ENCODE results near the gene DNAJB6. TPM values are rescaled to one million over a fixed set of nuclear protein-coding genes. Genes with fewer than 3 reads are reported as not detected.

The DNAJB6 gene
- total and polyA plus RNA-seq, 2 of the 4 experiments (the other 2 are of a cell fraction), result 93.4 to 165 TPM

DNA sequence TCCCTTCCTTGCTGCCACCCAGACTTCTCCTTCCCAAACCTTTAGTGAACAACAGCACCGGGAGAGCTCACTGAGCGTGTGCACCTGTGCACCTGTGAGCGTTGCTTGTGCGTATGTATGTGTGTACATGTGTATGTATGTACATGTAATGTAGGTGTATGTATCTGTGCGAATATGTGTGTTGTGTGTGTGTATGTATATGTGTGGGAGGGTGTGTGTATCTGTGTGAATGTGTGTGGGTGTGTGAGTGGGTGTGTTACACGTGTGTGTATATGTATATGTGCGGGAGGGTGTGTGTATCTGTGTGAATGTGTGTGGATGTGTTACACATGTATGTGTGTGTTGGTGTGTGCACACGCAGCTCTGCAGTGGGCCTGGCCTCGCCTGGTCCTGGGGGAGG is 44.5 kb upstream of the DNAJB6 start:
- no peak overlapping the region for H3K18ac ChIP-seq (ENCODE audit: low read depth, low read length)
- DNase-seq, result no peak
- H2BK20ac ChIP-seq (ENCODE audit: low read depth, low read length), result no peak overlapping the region
- H2BK15ac ChIP-seq (ENCODE audit: low read depth, low read length), result no peak overlapping the region
- H4K91ac ChIP-seq (ENCODE audit: insufficient read depth, low read depth, low read length), result no peak overlapping the region
- H3K9me1 ChIP-seq (ENCODE audit: insufficient read depth, low read length), result no peaks in the 10 kb centered on the region
- intact Hi-C loops (cut with micrococcal nuclease) (no loop called here), dilution Hi-C loops (cut with HindIII; ENCODE audit: low sequenced_read_pairs, unreplicated experiment) (no loop called here), in situ Hi-C loops (cut with MboI; ENCODE audit: low sequenced_read_pairs) (no loop called here)
- H2AK5ac ChIP-seq (ENCODE audit: low read depth, low read length), result 0 out of 2 replicates have a peak overlapping the region, but pooled peaks have one; percentile 28
- H2BK5ac ChIP-seq (ENCODE audit: low read depth, low read length, poor library complexity, severe bottlenecking), result no peak overlapping the region
- H4K5ac ChIP-seq (ENCODE audit: low read depth, low read length), result no peak overlapping the region
- H3K4me3 ChIP-seq (ENCODE audit: insufficient read depth, low read depth, low read length), result no peak overlapping the region
- H3K27ac ChIP-seq (ENCODE audit: insufficient read depth, low read length), result no peak overlapping the region
- H3K79me1 ChIP-seq (ENCODE audit: low read depth in 1 of 2, low read length in 2 of 2), result no peaks in the 10 kb centered on the region
- no peaks in the 10 kb centered on the region for H3K4me1 ChIP-seq (ENCODE audit: control insufficient read depth, insufficient read depth, low read length)
- TF ChIP-seq RAD21 (IDR thresholded peaks at IDR 0.05; ENCODE audit: low read length) (no peak), ELK1 (IDR thresholded peaks at IDR 0.05; ENCODE audit: borderline replicate concordance, low read depth, low read length) (no peak), BHLHE40 (IDR thresholded peaks at IDR 0.05; ENCODE audit: low read depth, low read length) (no peak), NFE2L2 (IDR thresholded peaks at IDR 0.05; ENCODE audit: low read depth, low read length) (no peak), RCOR1 (IDR thresholded peaks at IDR 0.05; ENCODE audit: insufficient replicate concordance, low read length) (no peak), FOS (IDR thresholded peaks at IDR 0.05; ENCODE audit: low read depth, low read length) (no peak), CEBPB (IDR thresholded peaks at IDR 0.05; ENCODE audit: low read depth, low read length) (no peak), POLR2A (IDR thresholded peaks at IDR 0.05; ENCODE audit: low read depth, low read length) (no peak), MXI1 (IDR thresholded peaks at IDR 0.05; ENCODE audit: borderline replicate concordance, low read depth, low read length) (no peak), CTCF (conservative IDR thresholded peaks at IDR 0.05; ENCODE audit: low read depth, low read length) (no peak), MAZ (IDR thresholded peaks at IDR 0.05; ENCODE audit: borderline replicate concordance, low read depth, low read length) (no peak), RFX5 (IDR thresholded peaks at IDR 0.05; ENCODE audit: low read depth, low read length) (no peak), CHD1 (IDR thresholded peaks at IDR 0.05; ENCODE audit: low read depth, low read length) (no peak), MAFK (IDR thresholded peaks at IDR 0.05; ENCODE audit: low read depth, low read length) (no peak), SMC3 (IDR thresholded peaks at IDR 0.05; ENCODE audit: low read depth, low read length) (no peak)
- TF ChIP-seq, protein P1, sequence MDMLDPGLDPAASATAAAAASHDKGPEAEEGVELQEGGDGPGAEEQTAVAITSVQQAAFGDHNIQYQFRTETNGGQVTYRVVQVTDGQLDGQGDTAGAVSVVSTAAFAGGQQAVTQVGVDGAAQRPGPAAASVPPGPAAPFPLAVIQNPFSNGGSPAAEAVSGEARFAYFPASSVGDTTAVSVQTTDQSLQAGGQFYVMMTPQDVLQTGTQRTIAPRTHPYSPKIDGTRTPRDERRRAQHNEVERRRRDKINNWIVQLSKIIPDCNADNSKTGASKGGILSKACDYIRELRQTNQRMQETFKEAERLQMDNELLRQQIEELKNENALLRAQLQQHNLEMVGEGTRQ (IDR thresholded peaks at IDR 0.05; ENCODE audit: low read depth, low read length), result no peak
- no peak overlapping the region for H3K23ac ChIP-seq (ENCODE audit: low read depth, low read length)
- H3K14ac ChIP-seq (replicated peaks; ENCODE audit: low read depth, low read length), result no peak overlapping the region
- H3K27me3 ChIP-seq (ENCODE audit: control insufficient read depth, insufficient read depth, low read length), result no peaks in the 10 kb centered on the region; the same call in 1 of the 2 replicates
- no peaks in the 10 kb centered on the region for H4K20me1 ChIP-seq (ENCODE audit: insufficient read depth, low read length)
- ChIA-PET POLR2A (ENCODE audit: unreplicated experiment) (no interaction called here), CTCF (no interaction called here)
- H2BK120ac ChIP-seq (ENCODE audit: low read depth, low read length), result no peak overlapping the region
- no peak overlapping the region for H3K56ac ChIP-seq (ENCODE audit: extremely low read depth, insufficient read depth, low read length)
- WGBS, 2 experiments (ENCODE audit: extremely low coverage in 2 of 2, insufficient read length in 1 of 2), result 94 to 100% methylated on average over 1 to 5 of the region's 9 CpGs
- peaks cover 3% of the 10 kb centered on the region for H3K9me3 ChIP-seq (ENCODE audit: control insufficient read depth, insufficient read depth, low read length)
- H2AFZ ChIP-seq (replicated peaks; ENCODE audit: low read length, poor library complexity), result no peak overlapping the region
- no peak overlapping the region for H3K4ac ChIP-seq (ENCODE audit: low read depth, low read length)
- no TSS peak for BruUV-seq (replicated peaks)
- no peak overlapping the region for H3K4me2 ChIP-seq (ENCODE audit: low read depth, low read length)
- H3K36me3 ChIP-seq (ENCODE audit: control insufficient read depth, insufficient read depth, low read length), result no peaks in the 10 kb centered on the region
- no peak overlapping the region for H3K9ac ChIP-seq (ENCODE audit: low read depth, low read length)
- no peak overlapping the region for H2AK9ac ChIP-seq (replicated peaks; ENCODE audit: low read depth, low read length, poor library complexity)
- no peak for ATAC-seq (ENCODE audit: low read depth)
- H4K8ac ChIP-seq (ENCODE audit: low read depth in 2 of 2, low read length in 2 of 2), result no peak overlapping the region

Data from IMR-90 (cell line).